Keratinocyte (primary cell): Measurements from ENCODE around the gene SREK1IP1. TPM values are rescaled to one million over a fixed set of nuclear protein-coding genes. Genes with fewer than 3 reads are reported as not detected.

ENCODE experiments used
- DNase-seq: peaks from one replicate; pipeline ENCODE4 v3.0.0-alpha.2; 2011; ENCODE audit warnings: low read depth, missing footprints, low spot score
- FAIRE-seq: peaks from 2 replicates; lab custom pipeline; 2011; peaks lifted over from hg19 to GRCh38; lab: Jason Lieb, UNC
- H2AFZ ChIP-seq: 2 replicates; pipeline ENCODE4 v1.6.0; 2012; ENCODE audit warnings: low read length, control low read depth, inconsistent platforms; ENCODE audit not compliant: control insufficient read depth
- H3K27ac ChIP-seq: 2 replicates; pipeline ENCODE4 v1.5.1; 2011; ENCODE audit warnings: low read length; ENCODE audit not compliant: control insufficient read depth, insufficient read depth
- H3K27me3 ChIP-seq: 3 replicates; pipeline ENCODE4 v1.6.0; 2011; ENCODE audit warnings: low read length; ENCODE audit not compliant: control insufficient read depth, insufficient read depth; ENCODE audit errors: extremely low read depth
- H3K36me3 ChIP-seq, 2 experiments: 2 replicates in 1 of 2; 3 replicates in 1 of 2; pipeline ENCODE4 v1.5.1; 2011; ENCODE audit warnings: low read length in 2 of 2, mild to moderate bottlenecking in 1 of 2; ENCODE audit not compliant: control insufficient read depth in 2 of 2, insufficient read depth in 2 of 2; ENCODE audit errors: extremely low read depth in 1 of 2
- H3K4me1 ChIP-seq: 3 replicates; pipeline ENCODE4 v1.5.1; 2011; ENCODE audit warnings: low read length; ENCODE audit not compliant: control insufficient read depth, insufficient read depth; ENCODE audit errors: extremely low read depth
- H3K4me2 ChIP-seq: 3 replicates; pipeline ENCODE4 v1.6.0; 2011; ENCODE audit warnings: low read depth, low read length; ENCODE audit not compliant: control insufficient read depth, insufficient read depth; ENCODE audit errors: extremely low read depth
- H3K4me3 ChIP-seq, 3 experiments: fragments of 200-600 bp in 1 of 3; sonication (generic) in 1 of 3; 2 replicates in 2 of 3; 3 replicates in 1 of 3; pipeline ENCODE4 v1.5.1; 2011 to 2016; ENCODE audit warnings: low read length in 3 of 3, mild to moderate bottlenecking in 3 of 3, control low read depth in 2 of 3, inconsistent platforms in 1 of 3, low read depth in 1 of 3, mixed read lengths in 1 of 3, mixed run types in 1 of 3, moderate library complexity in 1 of 3; ENCODE audit not compliant: control insufficient read depth in 2 of 3, insufficient read depth in 2 of 3; ENCODE audit errors: extremely low read depth in 1 of 3
- H3K79me2 ChIP-seq: 2 replicates; pipeline ENCODE4 v1.6.0; 2012; ENCODE audit warnings: low read length; ENCODE audit not compliant: control insufficient read depth, insufficient read depth
- H3K9ac ChIP-seq: 3 replicates; pipeline ENCODE4 v1.6.0; 2011; ENCODE audit warnings: low read length; ENCODE audit not compliant: control insufficient read depth, insufficient read depth; ENCODE audit errors: extremely low read depth
- H3K9me1 ChIP-seq: 3 replicates; pipeline ENCODE4 v1.6.0; 2011; ENCODE audit warnings: low read length; ENCODE audit not compliant: control insufficient read depth, insufficient read depth; ENCODE audit errors: extremely low read depth
- H3K9me3 ChIP-seq: 2 replicates; pipeline ENCODE4 v1.5.1; 2012; ENCODE audit warnings: low read depth, low read length; ENCODE audit not compliant: control insufficient read depth
- H4K20me1 ChIP-seq: 3 replicates; pipeline ENCODE4 v1.6.0; 2011; ENCODE audit warnings: low read length; ENCODE audit not compliant: control insufficient read depth, insufficient read depth; ENCODE audit errors: extremely low read depth
- EZH2 ChIP-seq: IDR thresholded peaks from one replicate; pipeline ENCODE4 v1.6.1; 2012; ENCODE audit warnings: inconsistent platforms, mild to moderate bottlenecking, low read length, moderate library complexity
- dilution Hi-C: fragments of 300-500 bp; cut with MboI; formaldehyde crosslinking; loops from one replicate; pipeline ENCODE4 v1.7.0; 2020; ENCODE audit warnings: low sequenced_read_pairs; ENCODE audit not compliant: extremely low pct_ligation_motif_present
- polyA plus RNA-seq, 5 experiments: library from polyadenylated mRNA; depleted of rRNA in 3 of 5; stranded (reverse) in 3 of 5; stranded (forward) in 1 of 5; unstranded in 1 of 5; fragments of >200 nt; gene quantifications; 1 replicate in 1 of 5; 2 replicates in 3 of 5; 3 replicates in 1 of 5; pipeline versions ENCODE4 v1.2.1 to v1.2.3, GENCODE V29; 2011 to 2012; ENCODE audit warnings: missing spikeins in 2 of 5, low read depth in 1 of 5, low replicate concordance in 1 of 5
- TF ChIP-seq, protein P1 (sequence below), 3 experiments: IDR thresholded peaks in 1 of 3; conservative IDR thresholded peaks in 1 of 3; optimal IDR thresholded peaks in 1 of 3; 2 replicates in 2 of 3; 3 replicates in 1 of 3; pipeline versions ENCODE3 to v1.5.1; 2011; ENCODE audit warnings: low read length in 3 of 3, mild to moderate bottlenecking in 3 of 3, moderate library complexity in 2 of 3, control low read depth in 1 of 3, inconsistent platforms in 1 of 3; ENCODE audit not compliant: insufficient read depth in 2 of 3; ENCODE audit errors: extremely low read depth in 1 of 3

SREK1IP1 gene
- polyA plus RNA-seq, 1 donor (not counting 4 experiments of a cell fraction or from before 2014, with no cell fraction given) = 10.8 TPM

DNA sequence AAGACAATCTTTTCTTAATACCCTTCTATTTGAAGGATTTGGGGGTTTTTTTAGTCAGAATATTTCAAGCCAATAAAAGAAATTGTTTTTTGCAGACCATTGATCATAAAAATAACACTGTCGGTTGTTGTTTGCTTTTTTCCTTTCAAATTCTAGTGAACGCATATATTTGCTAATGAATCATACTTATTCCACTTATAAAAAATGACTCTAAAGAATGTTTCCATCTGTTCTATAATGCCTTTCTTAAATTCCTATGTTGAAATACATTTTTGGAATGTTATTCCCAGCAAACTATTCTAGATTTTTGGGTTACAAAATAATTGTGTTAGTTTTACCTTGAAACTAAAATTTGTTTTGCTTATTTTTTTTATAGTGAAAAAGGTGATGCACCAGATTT lies 32.4 kb upstream of the SREK1IP1 start:
- Histone ChIP-seq H3K27me3 (no peaks in the 10 kb centered on the region), H2AFZ (no peak overlapping the region), H3K4me2 (no peak overlapping the region), H3K79me2 (no peaks in the 10 kb centered on the region), H3K9me1 (no peaks in the 10 kb centered on the region), H3K4me1 (no peaks in the 10 kb centered on the region), H4K20me1 (no peaks in the 10 kb centered on the region), H3K27ac (no peak overlapping the region), H3K36me3 (peaks cover 0 to 5% of the 10 kb centered on the region in 2 experiments), H3K4me3 (no peak overlapping the region), H3K9ac (no peak overlapping the region), H3K9me3 (no peaks in the 10 kb centered on the region)
- no peak for TF ChIP-seq EZH2
- TF ChIP-seq, protein P1, sequence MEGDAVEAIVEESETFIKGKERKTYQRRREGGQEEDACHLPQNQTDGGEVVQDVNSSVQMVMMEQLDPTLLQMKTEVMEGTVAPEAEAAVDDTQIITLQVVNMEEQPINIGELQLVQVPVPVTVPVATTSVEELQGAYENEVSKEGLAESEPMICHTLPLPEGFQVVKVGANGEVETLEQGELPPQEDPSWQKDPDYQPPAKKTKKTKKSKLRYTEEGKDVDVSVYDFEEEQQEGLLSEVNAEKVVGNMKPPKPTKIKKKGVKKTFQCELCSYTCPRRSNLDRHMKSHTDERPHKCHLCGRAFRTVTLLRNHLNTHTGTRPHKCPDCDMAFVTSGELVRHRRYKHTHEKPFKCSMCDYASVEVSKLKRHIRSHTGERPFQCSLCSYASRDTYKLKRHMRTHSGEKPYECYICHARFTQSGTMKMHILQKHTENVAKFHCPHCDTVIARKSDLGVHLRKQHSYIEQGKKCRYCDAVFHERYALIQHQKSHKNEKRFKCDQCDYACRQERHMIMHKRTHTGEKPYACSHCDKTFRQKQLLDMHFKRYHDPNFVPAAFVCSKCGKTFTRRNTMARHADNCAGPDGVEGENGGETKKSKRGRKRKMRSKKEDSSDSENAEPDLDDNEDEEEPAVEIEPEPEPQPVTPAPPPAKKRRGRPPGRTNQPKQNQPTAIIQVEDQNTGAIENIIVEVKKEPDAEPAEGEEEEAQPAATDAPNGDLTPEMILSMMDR (optimal IDR thresholded peaks at IDR 0.05 in 1 of 3, IDR thresholded peaks at IDR 0.05 in 1 of 3, conservative IDR thresholded peaks at IDR 0.05 in 1 of 3; ENCODE audit: extremely low read depth in 1 of 3, insufficient read depth in 2 of 3, low read length in 3 of 3) = no peak
- FAIRE-seq = no peak
- dilution Hi-C loops = no loop called here
- no peak for DNase-seq

GRCh38 chr5:64796301-64796700 lies 27.8 kb upstream of the SREK1IP1 start:
- no peaks in the 10 kb centered on the region for H3K9me1 ChIP-seq
- H3K4me2 ChIP-seq = no peak overlapping the region
- dilution Hi-C loops = no loop called here

More at GRCh38 chr5:64796301-64796700, 27.8 kb upstream of the SREK1IP1 start:
- no peaks in the 10 kb centered on the region for H3K79me2 ChIP-seq
- H4K20me1 ChIP-seq = no peaks in the 10 kb centered on the region
- FAIRE-seq = no peak
- H2AFZ ChIP-seq = no peak overlapping the region
- no peaks in the 10 kb centered on the region for H3K27me3 ChIP-seq
- no peak overlapping the region for H3K9ac ChIP-seq
- no peak overlapping the region for H3K4me3 ChIP-seq
- H3K36me3 ChIP-seq = no peaks in the 10 kb centered on the region
- H3K4me1 ChIP-seq = no peaks in the 10 kb centered on the region
- DNase-seq = no peak
- H3K27ac ChIP-seq = no peak overlapping the region
- TF ChIP-seq EZH2 = no peak
- TF ChIP-seq, protein P1 (optimal IDR thresholded peaks at IDR 0.05 in 1 of 3, IDR thresholded peaks at IDR 0.05 in 1 of 3, conservative IDR thresholded peaks at IDR 0.05 in 1 of 3; ENCODE audit: extremely low read depth in 1 of 3, insufficient read depth in 2 of 3, low read length in 3 of 3) = no peak
- no peaks in the 10 kb centered on the region for H3K9me3 ChIP-seq
